Stimulated activated CD4-positive, alpha-beta T cell treated with anti-CD3 and anti-CD28 coated beads, Interleukin-15, amount 100 ng/mL, for 1 hour (primary cell): ENCODE measurements around the gene LGSN.
"Not testable (repeated sequence)": the region's sequence is repeated elsewhere in the genome, so short reads cannot be mapped to it uniquely, and the experiment has no call there.

Experiments
- DNase-seq, 2 donors: peaks; one replicate each; pipeline ENCODE4 v3.0.0-alpha.2; 2020; ENCODE audit warnings: low read depth in 1 of 2, low spot score in 1 of 2

Gene LGSN

GRCh38 chr6:63319939-63320338 lies at the start of gene LGSN:
LGSN (minus strand) TSS chr6:63319983; CDS start chr6:63319943, 40 bp downstream.
- no peak for DNase-seq

- DNase-seq = no peak
Measured at GRCh38 chr6:63368347-63368746, 48.6 kb upstream of the LGSN start.

GRCh38 chr6:63362500-63363120 lies 42.8 kb upstream of the LGSN start:
- not testable (repeated sequence) for DNase-seq

- not testable (repeated sequence) for DNase-seq
Measured at GRCh38 chr6:63357384-63357783, 37.6 kb upstream of the LGSN start.

- no peak for DNase-seq
Measured at GRCh38 chr6:63355632-63356031, 35.8 kb upstream of the LGSN start.

GRCh38 chr6:63353286-63353630 lies 33.5 kb upstream of the LGSN start:
- DNase-seq = no peak

- no peak for DNase-seq
Measured at GRCh38 chr6:63352544-63353285, 32.9 kb upstream of the LGSN start.

GRCh38 chr6:63352069-63352543 lies 32.3 kb upstream of the LGSN start:
- DNase-seq = no peak

GRCh38 chr6:63349401-63349800 lies 29.6 kb upstream of the LGSN start:
- DNase-seq = no peak

GRCh38 chr6:63348836-63349235 lies 29.1 kb upstream of the LGSN start:
- no peak for DNase-seq

- DNase-seq = no peak
Measured at GRCh38 chr6:63347599-63347998, 27.8 kb upstream of the LGSN start.

GRCh38 chr6:63346217-63346835 lies 26.5 kb upstream of the LGSN start:
- DNase-seq = no peak

- no peak for DNase-seq
Measured at GRCh38 chr6:63340351-63340750, 20.6 kb upstream of the LGSN start.

GRCh38 chr6:63334652-63335051 lies 14.9 kb upstream of the LGSN start:
- DNase-seq = not testable (repeated sequence)

GRCh38 chr6:63333440-63333839 lies 13.7 kb upstream of the LGSN start:
- DNase-seq = no peak

GRCh38 chr6:63326630-63327029 lies 6.8 kb upstream of the LGSN start:
- DNase-seq = not testable (repeated sequence)

GRCh38 chr6:63322981-63323380 lies 3.2 kb upstream of the LGSN start:
- no peak for DNase-seq

- DNase-seq = no peak
Measured at GRCh38 chr6:63321821-63322220, 2.0 kb upstream of the LGSN start.

GRCh38 chr6:63317641-63318040 lies 2.1 kb downstream of the LGSN start:
- no peak for DNase-seq

GRCh38 chr6:63316113-63316512 lies 3.7 kb downstream of the LGSN start:
- DNase-seq = no peak

GRCh38 chr6:63313111-63313510 lies 6.7 kb downstream of the LGSN start:
- no peak for DNase-seq

GRCh38 chr6:63307581-63308246 lies 12.1 kb downstream of the LGSN start:
- DNase-seq = no peak
